ENCODE data around the gene FANCC. TPM values are rescaled to one million over a fixed set of nuclear protein-coding genes. Genes with fewer than 3 reads are reported as not detected.

The FANCC gene
- total RNA-seq, 1 donor from 2014 or later, result 7.9 TPM

GRCh38 chr9:95124582-95125367 is 192.7 kb downstream of the FANCC start:
- Mint-ChIP-seq H3K9me3 (ENCODE audit: unreplicated experiment) (no peaks in the 10 kb centered on the region), H3K4me3 (ENCODE audit: unreplicated experiment) (no peak overlapping the region), H3K4me1 (ENCODE audit: low read depth, unreplicated experiment) (no peaks in the 10 kb centered on the region), H3K36me3 (ENCODE audit: low read depth, unreplicated experiment) (no peaks in the 10 kb centered on the region), H3K27me3 (ENCODE audit: low read depth, unreplicated experiment) (no peaks in the 10 kb centered on the region), H3K27ac (ENCODE audit: unreplicated experiment) (no peak overlapping the region)
- H3K9me3 ChIP-seq (ENCODE audit: insufficient read depth, low read depth, low read length), result no peaks in the 10 kb centered on the region
- TF ChIP-seq EZH2 (IDR thresholded peaks at IDR 0.05; ENCODE audit: insufficient read depth, low read length) (no peak), CTCF (IDR thresholded peaks at IDR 0.05; ENCODE audit: insufficient read depth, low read depth, low read length) (no peak)
- no peaks in the 10 kb centered on the region for H3K36me3 ChIP-seq (ENCODE audit: insufficient read depth, low read length)
- H3K4me3 ChIP-seq (ENCODE audit: insufficient read depth, low read depth, low read length), result no peak overlapping the region
- H3K4me1 ChIP-seq (ENCODE audit: insufficient read depth, low read length), result no peaks in the 10 kb centered on the region
- H4K20me1 ChIP-seq (ENCODE audit: insufficient read depth, low read length), result no peaks in the 10 kb centered on the region
- no peaks in the 10 kb centered on the region for H3K79me2 ChIP-seq (ENCODE audit: insufficient read depth, low read length)
- no peak overlapping the region for H3K4me2 ChIP-seq (ENCODE audit: low read length)
- no peak overlapping the region for H3K27ac ChIP-seq (ENCODE audit: low read depth, low read length)
- DNase-seq (ENCODE audit: low read depth), result no peak
- no peak overlapping the region for H2AFZ ChIP-seq (ENCODE audit: low read depth, low read length)
- no peak overlapping the region for H3K9ac ChIP-seq (ENCODE audit: low read length)
- FAIRE-seq, result no peak
- H3K27me3 ChIP-seq (ENCODE audit: insufficient read depth, low read length), result no peaks in the 10 kb centered on the region

- Histone ChIP-seq H3K9ac (ENCODE audit: low read length) (no peak overlapping the region), H3K36me3 (ENCODE audit: insufficient read depth, low read length) (no peaks in the 10 kb centered on the region), H3K4me2 (ENCODE audit: low read length) (no peak overlapping the region), H3K9me3 (ENCODE audit: insufficient read depth, low read depth, low read length) (no peaks in the 10 kb centered on the region), H3K4me3 (ENCODE audit: insufficient read depth, low read depth, low read length) (no peak overlapping the region), H3K27me3 (ENCODE audit: insufficient read depth, low read length) (no peaks in the 10 kb centered on the region), H3K4me1 (ENCODE audit: insufficient read depth, low read length) (peaks cover 4% of the 10 kb centered on the region), H4K20me1 (ENCODE audit: insufficient read depth, low read length) (no peaks in the 10 kb centered on the region), H3K27ac (ENCODE audit: low read depth, low read length) (no peak overlapping the region), H2AFZ (ENCODE audit: low read depth, low read length) (no peak overlapping the region), H3K79me2 (ENCODE audit: insufficient read depth, low read length) (no peaks in the 10 kb centered on the region)
- no peaks in the 10 kb centered on the region for H3K9me3 Mint-ChIP-seq (ENCODE audit: unreplicated experiment)
- no peak for FAIRE-seq
- TF ChIP-seq EZH2 (IDR thresholded peaks at IDR 0.05; ENCODE audit: insufficient read depth, low read length) (no peak), CTCF (IDR thresholded peaks at IDR 0.05; ENCODE audit: insufficient read depth, low read depth, low read length) (no peak)
- H3K36me3 Mint-ChIP-seq (ENCODE audit: low read depth, unreplicated experiment), result no peaks in the 10 kb centered on the region
- H3K27ac Mint-ChIP-seq (ENCODE audit: unreplicated experiment), result peak overlapping the region; percentile 9
- H3K4me1 Mint-ChIP-seq (ENCODE audit: low read depth, unreplicated experiment), result no peaks in the 10 kb centered on the region
- no peak overlapping the region for H3K4me3 Mint-ChIP-seq (ENCODE audit: unreplicated experiment)
- no peak for DNase-seq (ENCODE audit: low read depth)
- H3K27me3 Mint-ChIP-seq (ENCODE audit: low read depth, unreplicated experiment), result no peaks in the 10 kb centered on the region
These were observed 196.6 kb downstream of the FANCC start for GRCh38 chr9:95120781-95121370.

GRCh38 chr9:95118596-95118995 is 198.9 kb downstream of the FANCC start:
- TF ChIP-seq EZH2 (IDR thresholded peaks at IDR 0.05; ENCODE audit: insufficient read depth, low read length), result no peak
- TF ChIP-seq CTCF (IDR thresholded peaks at IDR 0.05; ENCODE audit: insufficient read depth, low read depth, low read length), result no peak
- Mint-ChIP-seq H3K9me3 (ENCODE audit: unreplicated experiment) (no peaks in the 10 kb centered on the region), H3K27ac (ENCODE audit: unreplicated experiment) (no peak overlapping the region), H3K27me3 (ENCODE audit: low read depth, unreplicated experiment) (no peaks in the 10 kb centered on the region), H3K4me1 (ENCODE audit: low read depth, unreplicated experiment) (peaks cover 5% of the 10 kb centered on the region), H3K4me3 (ENCODE audit: unreplicated experiment) (no peak overlapping the region), H3K36me3 (ENCODE audit: low read depth, unreplicated experiment) (no peaks in the 10 kb centered on the region)
- no peaks in the 10 kb centered on the region for H3K79me2 ChIP-seq (ENCODE audit: insufficient read depth, low read length)
- H2AFZ ChIP-seq (ENCODE audit: low read depth, low read length), result no peak overlapping the region
- DNase-seq (ENCODE audit: low read depth) (no peak), FAIRE-seq (no peak)
- peaks cover 4% of the 10 kb centered on the region for H3K4me1 ChIP-seq (ENCODE audit: insufficient read depth, low read length)
- H3K4me2 ChIP-seq (ENCODE audit: low read length), result no peak overlapping the region
- H4K20me1 ChIP-seq (ENCODE audit: insufficient read depth, low read length), result no peaks in the 10 kb centered on the region
- H3K27ac ChIP-seq (ENCODE audit: low read depth, low read length), result peak overlapping the region; percentile 40
- H3K36me3 ChIP-seq (ENCODE audit: insufficient read depth, low read length), result no peaks in the 10 kb centered on the region
- no peak overlapping the region for H3K4me3 ChIP-seq (ENCODE audit: insufficient read depth, low read depth, low read length)
- H3K9ac ChIP-seq (ENCODE audit: low read length), result no peak overlapping the region
- H3K27me3 ChIP-seq (ENCODE audit: insufficient read depth, low read length), result no peaks in the 10 kb centered on the region
- no peaks in the 10 kb centered on the region for H3K9me3 ChIP-seq (ENCODE audit: insufficient read depth, low read depth, low read length)
